H9 (cell line): Measurements from ENCODE around the gene LENG1. TPM values are rescaled to one million over a fixed set of nuclear protein-coding genes. Genes with fewer than 3 reads are reported as not detected.

Experiments
- DNase-seq: peaks from one replicate; pipeline ENCODE4 v3.0.0-alpha.2; 2017
- H2AFZ ChIP-seq: one replicate; pipeline ENCODE4 v1.6.1; 2013; ENCODE audit warnings: mild to moderate bottlenecking, low read length, control low read depth, moderate library complexity
- H2AK5ac ChIP-seq: 2 replicates; pipeline ENCODE4 v1.6.1; 2013; ENCODE audit warnings: low read length, control low read depth, mixed read lengths; ENCODE audit not compliant: insufficient read length
- H2BK120ac ChIP-seq: one replicate; pipeline ENCODE4 v1.6.1; 2013; ENCODE audit warnings: low read depth, mild to moderate bottlenecking, low read length, control low read depth, inconsistent platforms; ENCODE audit not compliant: poor library complexity, severe bottlenecking
- H2BK12ac ChIP-seq: 2 replicates; pipeline ENCODE4 v1.6.1; 2013; ENCODE audit warnings: low read length, control low read depth, mixed read lengths, low read depth; ENCODE audit not compliant: insufficient read length
- H2BK15ac ChIP-seq: 2 replicates; pipeline ENCODE4 v1.6.1; 2013; ENCODE audit warnings: low read depth, low read length, control low read depth
- H2BK20ac ChIP-seq: one replicate; pipeline ENCODE4 v1.6.1; 2013; ENCODE audit warnings: low read depth, mild to moderate bottlenecking, low read length, control low read depth, inconsistent platforms; ENCODE audit not compliant: poor library complexity, severe bottlenecking
- H2BK5ac ChIP-seq: 2 replicates; pipeline ENCODE4 v1.6.1; 2013; ENCODE audit warnings: low read length, control low read depth, mixed read lengths; ENCODE audit not compliant: insufficient read length
- H3K14ac ChIP-seq: 2 replicates; pipeline ENCODE4 v1.6.1; 2013; ENCODE audit warnings: low read length, control low read depth; ENCODE audit not compliant: insufficient read depth
- H3K18ac ChIP-seq: 2 replicates; pipeline ENCODE4 v1.6.1; 2013; ENCODE audit warnings: low read depth, mild to moderate bottlenecking, mixed read lengths, low read length, control low read depth; ENCODE audit not compliant: insufficient read length
- H3K23ac ChIP-seq: 2 replicates; pipeline ENCODE4 v1.6.1; 2013; ENCODE audit warnings: low read length, control low read depth, mixed read lengths, low read depth; ENCODE audit not compliant: insufficient read length
- H3K23me2 ChIP-seq: 2 replicates; pipeline ENCODE4 v1.6.1; 2013; ENCODE audit warnings: low read depth, mild to moderate bottlenecking, mixed read lengths, low read length, control low read depth; ENCODE audit not compliant: insufficient read length, poor library complexity, severe bottlenecking
- H3K27ac ChIP-seq: 2 replicates; pipeline ENCODE4 v1.5.1; 2013; ENCODE audit warnings: low read length, control low read depth, mixed read lengths, low read depth; ENCODE audit not compliant: insufficient read length
- H3K27me3 ChIP-seq: 2 replicates; pipeline ENCODE4 v1.6.1; 2013; ENCODE audit warnings: low read length, control low read depth, inconsistent platforms; ENCODE audit not compliant: insufficient read depth
- H3K4ac ChIP-seq: 2 replicates; pipeline ENCODE4 v1.6.1; 2013; ENCODE audit warnings: low read depth, mild to moderate bottlenecking, control low read depth, inconsistent platforms, low read length, moderate library complexity
- H3K4me1 ChIP-seq: 2 replicates; pipeline ENCODE4 v1.6.1; 2013; ENCODE audit warnings: low read length, control low read depth, inconsistent platforms; ENCODE audit not compliant: insufficient read depth
- H3K4me2 ChIP-seq: 2 replicates; pipeline ENCODE4 v1.6.1; 2013; ENCODE audit warnings: low read length, control low read depth, mixed read lengths; ENCODE audit not compliant: insufficient read length, insufficient read depth
- H3K56ac ChIP-seq: 2 replicates; pipeline ENCODE4 v1.6.1; 2013; ENCODE audit warnings: low read depth, mild to moderate bottlenecking, mixed read lengths, low read length, control low read depth; ENCODE audit not compliant: insufficient read length
- H3K79me1 ChIP-seq: 2 replicates; pipeline ENCODE4 v1.6.1; 2013; ENCODE audit warnings: low read depth, mild to moderate bottlenecking, moderate library complexity, low read length, control low read depth, inconsistent platforms; ENCODE audit not compliant: insufficient read depth, poor library complexity, severe bottlenecking
- H3K79me2 ChIP-seq: 2 replicates; pipeline ENCODE4 v1.6.1; 2013; ENCODE audit warnings: low read length, control low read depth, inconsistent platforms; ENCODE audit not compliant: insufficient read depth
- H3K9ac ChIP-seq: 2 replicates; pipeline ENCODE4 v1.6.1; 2013; ENCODE audit warnings: low read length, control low read depth, mixed read lengths; ENCODE audit not compliant: insufficient read length; ENCODE audit errors: extremely low read depth
- H3K9me3 ChIP-seq: one replicate; pipeline ENCODE4 v1.6.1; 2013; ENCODE audit warnings: low read depth, low read length, inconsistent platforms; ENCODE audit not compliant: control insufficient read depth
- H3T11ph ChIP-seq: one replicate; pipeline ENCODE4 v1.6.1; 2013; ENCODE audit warnings: mild to moderate bottlenecking, low read length, control low read depth, inconsistent platforms
- H4K20me1 ChIP-seq: one replicate; pipeline ENCODE4 v1.6.1; 2013; ENCODE audit not compliant: control insufficient read depth, insufficient read length, insufficient read depth
- H4K5ac ChIP-seq: 2 replicates; pipeline ENCODE4 v1.6.1; 2013; ENCODE audit warnings: low read depth, mild to moderate bottlenecking, mixed read lengths, low read length, control low read depth; ENCODE audit not compliant: insufficient read length
- H4K8ac ChIP-seq: replicated peaks from 2 replicates; pipeline ENCODE4 v1.6.1; 2013; ENCODE audit warnings: low read length, control low read depth, mixed read lengths, low read depth; ENCODE audit not compliant: insufficient read length
- H4K91ac ChIP-seq: 2 replicates; pipeline ENCODE4 v1.6.1; 2013; ENCODE audit warnings: low read depth, mild to moderate bottlenecking, moderate library complexity, mixed read lengths, low read length, control low read depth; ENCODE audit not compliant: insufficient read length
- H3K27ac Mint-ChIP-seq, 3 experiments: 2 replicates in 2 of 3; 3 replicates in 1 of 3; pipeline ENCODE4 v1.8.0; 2020 to 2021; ENCODE audit warnings: mixed read lengths in 3 of 3, mild to moderate bottlenecking in 1 of 3, moderate library complexity in 1 of 3
- H3K27me3 Mint-ChIP-seq: 2 replicates; pipeline ENCODE4 v1.8.0; 2021; ENCODE audit warnings: low read depth, mild to moderate bottlenecking, moderate library complexity, mixed read lengths
- H3K36me3 Mint-ChIP-seq, 3 experiments: 2 replicates in 2 of 3; 3 replicates in 1 of 3; pipeline ENCODE4 v1.8.0; 2020 to 2021; ENCODE audit warnings: low read depth in 3 of 3, mixed read lengths in 3 of 3; ENCODE audit not compliant: insufficient read depth in 1 of 3
- H3K4me1 Mint-ChIP-seq, 2 experiments: 2 replicates each; pipeline ENCODE4 v1.8.0; 2020; ENCODE audit warnings: mixed read lengths in 2 of 2
- H3K4me3 Mint-ChIP-seq, 2 experiments: 2 replicates in 1 of 2; 3 replicates in 1 of 2; pipeline ENCODE4 v1.8.0; 2020 to 2021; ENCODE audit warnings: mild to moderate bottlenecking in 2 of 2, mixed read lengths in 2 of 2, moderate library complexity in 1 of 2
- H3K9me3 Mint-ChIP-seq, 2 experiments: 2 replicates in 1 of 2; 3 replicates in 1 of 2; pipeline ENCODE4 v1.8.0; 2020; ENCODE audit warnings: mild to moderate bottlenecking in 2 of 2, mixed read lengths in 2 of 2, moderate library complexity in 1 of 2
- WGBS: extraction: QIAGEN DNeasy Blood & Tissue Kit; methylation state at CpG from one replicate; pipeline ENCODE4 v1.1.7; 2013; ENCODE audit warnings: missing lambda C conversion rate, low lambda C conversion rate, mixed read lengths; ENCODE audit not compliant: insufficient read length; ENCODE audit errors: extremely low coverage; 5-methylcytosine and 5-hydroxymethylcytosine counted together
- total RNA-seq: library from RNA; stranded (reverse); gene quantifications from 2 replicates; pipeline ENCODE4 v1.2.1, GENCODE V29; 2021
- TF ChIP-seq, protein P1 (sequence below): fragments of 200-600 bp; sonication (generic); conservative IDR thresholded peaks from 3 replicates; pipeline ENCODE4 v1.8.0; 2021; ENCODE audit warnings: antibody characterized with exemption, mild to moderate bottlenecking

Gene LENG1
- total RNA-seq, 1 experiment from 2014 or later, result 7.1 TPM

- peaks cover 28 to 54% (median 53%) of the 10 kb centered on the region in 3 experiments for H3K36me3 Mint-ChIP-seq
- Histone ChIP-seq H3K4me2 (peak overlapping the region; percentile 43), H2BK120ac (no peak overlapping the region), H3K79me1 (no peaks in the 10 kb centered on the region), H3K18ac (peak overlapping the region; percentile 94), H3K27ac (peak overlapping the region; percentile 80), H2BK15ac (no peak overlapping the region), H4K8ac (no peak overlapping the region), H3K14ac (peak overlapping the region; percentile 94), H2BK12ac (peak overlapping the region; percentile 6), H4K91ac (no peak overlapping the region), H3K27me3 (no peaks in the 10 kb centered on the region), H2AK5ac (no peak overlapping the region), H3K9me3 (no peaks in the 10 kb centered on the region), H4K20me1 (peaks cover 3% of the 10 kb centered on the region), H3K23me2 (peaks cover 11% of the 10 kb centered on the region), H3K79me2 (no peaks in the 10 kb centered on the region), H2AFZ (no peak overlapping the region), H3K4ac (no peak overlapping the region; the same call in 1 of the 2 replicates), H3T11ph (no peak overlapping the region), H3K56ac (no peak overlapping the region), H2BK5ac (peak overlapping the region; percentile 42), H2BK20ac (no peak overlapping the region), H3K23ac (no peak overlapping the region), H3K9ac (peak overlapping the region; percentile 82), H3K4me1 (peaks cover 3% of the 10 kb centered on the region; the same call in 1 of the 2 replicates), H4K5ac (peak overlapping the region; percentile 36)
- H3K4me3 Mint-ChIP-seq, result peak overlapping the region; percentile 87 to 93
- WGBS, result no CpG with 5 or more reads among the region's 65 CpGs
- peaks cover 13 to 29% of the 10 kb centered on the region in 2 experiments for H3K4me1 Mint-ChIP-seq
- H3K9me3 Mint-ChIP-seq, result no peaks in the 10 kb centered on the region
- DNase-seq, result peak; percentile 100
- H3K27ac Mint-ChIP-seq, result peak overlapping the region; percentile 100
- TF ChIP-seq, protein P1, sequence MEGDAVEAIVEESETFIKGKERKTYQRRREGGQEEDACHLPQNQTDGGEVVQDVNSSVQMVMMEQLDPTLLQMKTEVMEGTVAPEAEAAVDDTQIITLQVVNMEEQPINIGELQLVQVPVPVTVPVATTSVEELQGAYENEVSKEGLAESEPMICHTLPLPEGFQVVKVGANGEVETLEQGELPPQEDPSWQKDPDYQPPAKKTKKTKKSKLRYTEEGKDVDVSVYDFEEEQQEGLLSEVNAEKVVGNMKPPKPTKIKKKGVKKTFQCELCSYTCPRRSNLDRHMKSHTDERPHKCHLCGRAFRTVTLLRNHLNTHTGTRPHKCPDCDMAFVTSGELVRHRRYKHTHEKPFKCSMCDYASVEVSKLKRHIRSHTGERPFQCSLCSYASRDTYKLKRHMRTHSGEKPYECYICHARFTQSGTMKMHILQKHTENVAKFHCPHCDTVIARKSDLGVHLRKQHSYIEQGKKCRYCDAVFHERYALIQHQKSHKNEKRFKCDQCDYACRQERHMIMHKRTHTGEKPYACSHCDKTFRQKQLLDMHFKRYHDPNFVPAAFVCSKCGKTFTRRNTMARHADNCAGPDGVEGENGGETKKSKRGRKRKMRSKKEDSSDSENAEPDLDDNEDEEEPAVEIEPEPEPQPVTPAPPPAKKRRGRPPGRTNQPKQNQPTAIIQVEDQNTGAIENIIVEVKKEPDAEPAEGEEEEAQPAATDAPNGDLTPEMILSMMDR, result no peak
- H3K27me3 Mint-ChIP-seq, result no peaks in the 10 kb centered on the region
Observed at GRCh38 chr19:54189735-54190502, 30.4 kb upstream of the LENG1 start.
